ENCODE data around the gene ZNF730. TPM values are rescaled to one million over a fixed set of nuclear protein-coding genes. Genes with fewer than 3 reads are reported as not detected.
A peak's percentile ranks its signal among the peaks of the same experiment; 100 is the strongest.
"Not testable (repeated sequence)": the region's sequence is repeated elsewhere in the genome, so short reads cannot be mapped to it uniquely, and the experiment has no call there.

ZNF730 gene
- not detected in 2 replicates for total RNA-seq (2022)
- Bru-seq, nascent RNA, result not detected
- not detected for BruChase-seq, experiment 1, labeled RNA remaining after a 6-hour chase
- percentile 2 among the genes with signal in this experiment for BruChase-seq, experiment 2, labeled RNA remaining after a 2-hour chase
- long read RNA-seq, result 0 reads

DNA sequence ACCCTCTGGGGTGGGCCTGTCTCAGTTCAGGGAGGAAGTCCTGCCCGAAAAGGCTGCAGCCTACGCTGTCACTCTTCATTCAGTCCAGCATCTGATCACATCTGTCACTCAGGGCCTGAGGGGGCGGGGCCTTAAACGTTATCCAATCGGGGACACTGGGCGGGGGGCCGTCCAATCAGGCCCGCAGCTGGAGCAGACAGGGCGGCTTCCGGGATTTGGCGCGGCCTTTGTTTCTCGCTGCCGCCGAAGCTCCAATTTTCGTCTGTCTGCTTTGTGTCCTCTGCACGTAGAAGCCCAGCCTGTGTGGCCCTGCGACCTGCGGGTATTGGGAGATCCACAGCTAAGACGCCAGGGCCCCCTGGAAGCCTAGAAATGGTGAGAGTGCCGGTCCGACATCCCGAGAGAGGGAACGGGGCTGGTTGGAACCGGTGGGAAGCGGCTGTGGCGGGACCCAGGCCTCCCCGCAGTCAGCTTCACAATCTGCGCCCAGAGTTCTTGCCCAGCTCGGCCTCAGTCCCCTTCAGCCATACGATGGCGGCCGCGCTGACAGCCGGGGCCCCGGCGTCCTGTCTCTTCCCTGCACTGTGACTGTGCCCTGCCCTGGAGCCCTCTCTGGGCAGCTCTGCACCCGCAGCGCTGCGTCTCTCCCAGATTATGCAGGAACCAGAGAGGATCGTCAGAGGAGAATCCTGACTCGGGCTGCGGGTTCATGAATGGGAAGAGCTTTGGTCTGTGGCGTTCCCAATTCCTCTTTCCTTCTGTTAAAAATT, at the start of gene ZNF730:
TSS of gene ZNF730 (plus strand) at position 224 of the 770 bp plus-strand sequence. CDS start at position 373, 149 bp downstream.
- Mint-ChIP-seq H3K4me3 (ENCODE audit: unreplicated experiment) (no peak within 1 kb of the TSS), H3K27me3 (ENCODE audit: insufficient read depth, unreplicated experiment) (no peaks in the 10 kb centered on the region), H3K36me3 (ENCODE audit: insufficient read depth, unreplicated experiment) (no peaks in the 10 kb centered on the region), H3K4me1 (ENCODE audit: insufficient read depth, unreplicated experiment) (no peaks in the 10 kb centered on the region), H3K27ac (ENCODE audit: low read depth, unreplicated experiment) (no peak within 1 kb of the TSS), H3K9me3 (ENCODE audit: unreplicated experiment) (peaks cover 33% of the 10 kb centered on the region)
- ChIA-PET CTCF (no interaction called here), POLR2A (no interaction called here)
- intact Hi-C loops (cut with micrococcal nuclease), result no loop called here
- TF ChIP-seq, protein P1, sequence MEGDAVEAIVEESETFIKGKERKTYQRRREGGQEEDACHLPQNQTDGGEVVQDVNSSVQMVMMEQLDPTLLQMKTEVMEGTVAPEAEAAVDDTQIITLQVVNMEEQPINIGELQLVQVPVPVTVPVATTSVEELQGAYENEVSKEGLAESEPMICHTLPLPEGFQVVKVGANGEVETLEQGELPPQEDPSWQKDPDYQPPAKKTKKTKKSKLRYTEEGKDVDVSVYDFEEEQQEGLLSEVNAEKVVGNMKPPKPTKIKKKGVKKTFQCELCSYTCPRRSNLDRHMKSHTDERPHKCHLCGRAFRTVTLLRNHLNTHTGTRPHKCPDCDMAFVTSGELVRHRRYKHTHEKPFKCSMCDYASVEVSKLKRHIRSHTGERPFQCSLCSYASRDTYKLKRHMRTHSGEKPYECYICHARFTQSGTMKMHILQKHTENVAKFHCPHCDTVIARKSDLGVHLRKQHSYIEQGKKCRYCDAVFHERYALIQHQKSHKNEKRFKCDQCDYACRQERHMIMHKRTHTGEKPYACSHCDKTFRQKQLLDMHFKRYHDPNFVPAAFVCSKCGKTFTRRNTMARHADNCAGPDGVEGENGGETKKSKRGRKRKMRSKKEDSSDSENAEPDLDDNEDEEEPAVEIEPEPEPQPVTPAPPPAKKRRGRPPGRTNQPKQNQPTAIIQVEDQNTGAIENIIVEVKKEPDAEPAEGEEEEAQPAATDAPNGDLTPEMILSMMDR (IDR thresholded peaks at IDR 0.05; ENCODE audit: unreplicated experiment), result no peak
- DNase-seq (ENCODE audit: unreplicated experiment), result no peak
- BruUV-seq (replicated peaks), result no TSS peak

DNA sequence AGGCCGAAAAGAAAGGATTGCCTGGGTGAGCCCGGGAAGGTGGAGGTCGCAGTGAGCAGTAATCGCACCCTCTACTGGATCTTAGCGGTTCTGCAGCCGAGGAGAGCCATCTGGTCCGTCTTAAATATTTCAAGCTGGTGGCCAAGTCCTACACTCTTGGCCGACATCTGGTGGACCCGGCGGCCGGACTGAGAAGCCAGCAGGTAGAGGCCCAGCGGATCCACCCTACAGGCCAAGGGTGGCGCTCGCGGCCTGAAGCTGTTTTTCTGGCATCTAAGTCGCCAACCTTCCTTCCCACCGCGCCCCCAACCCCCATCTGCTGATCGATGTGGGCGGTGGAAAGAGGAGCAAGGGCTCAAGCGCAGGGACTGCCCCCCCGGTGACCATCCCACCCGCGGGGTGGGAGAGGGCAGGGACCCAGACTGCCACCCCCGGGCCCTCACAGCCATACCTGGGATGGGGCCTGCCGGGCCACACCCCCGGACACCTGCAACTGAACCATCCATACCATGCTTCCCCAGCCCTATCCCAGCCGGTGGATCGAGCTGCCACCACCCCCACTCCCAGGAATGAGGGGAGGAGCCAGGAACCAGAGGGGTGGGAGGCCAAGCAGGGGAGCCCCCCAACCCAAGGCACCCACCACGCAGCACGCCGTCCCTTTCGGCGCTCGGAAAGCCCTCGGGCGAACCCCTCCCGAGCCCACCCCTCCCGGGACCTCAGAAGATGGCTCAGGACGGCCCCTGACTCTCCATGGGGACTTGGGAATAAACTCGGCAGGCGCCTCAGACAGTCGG, 46.3 kb upstream of the ZNF730 start:
- BruUV-seq (replicated peaks), result no TSS peak
- POLR2A ChIA-PET, result no interaction called here
- Mint-ChIP-seq H3K9me3 (ENCODE audit: unreplicated experiment) (peaks cover 29% of the 10 kb centered on the region), H3K36me3 (ENCODE audit: insufficient read depth, unreplicated experiment) (no peaks in the 10 kb centered on the region), H3K4me1 (ENCODE audit: insufficient read depth, unreplicated experiment) (no peaks in the 10 kb centered on the region), H3K27me3 (ENCODE audit: insufficient read depth, unreplicated experiment) (no peaks in the 10 kb centered on the region), H3K27ac (ENCODE audit: low read depth, unreplicated experiment) (no peak overlapping the region), H3K4me3 (ENCODE audit: unreplicated experiment) (no peak overlapping the region)
- DNase-seq (ENCODE audit: unreplicated experiment), result no peak
- intact Hi-C loops (cut with micrococcal nuclease), result no loop called here
- TF ChIP-seq, protein P1 (IDR thresholded peaks at IDR 0.05; ENCODE audit: unreplicated experiment), result no peak
- CTCF ChIA-PET, result no interaction called here

DNA sequence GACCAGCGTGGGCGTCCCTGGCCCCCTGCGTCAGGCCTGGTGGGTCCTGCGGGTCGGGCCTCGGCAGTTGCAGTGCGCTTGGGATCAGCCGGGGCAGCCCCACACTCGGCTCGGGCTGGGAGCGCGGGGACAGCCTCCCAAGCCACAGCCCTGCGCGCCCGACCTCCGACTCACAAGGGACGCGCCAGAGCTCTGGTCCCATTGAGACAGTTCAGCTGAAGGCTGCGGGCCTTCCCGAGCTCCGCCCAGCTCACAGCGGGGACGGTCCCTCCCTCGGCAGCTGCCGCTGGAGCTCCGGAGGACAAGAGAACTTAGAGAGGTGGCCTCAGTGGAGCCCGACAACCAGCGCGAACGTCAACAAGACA, 45.7 kb upstream of the ZNF730 start:
- Mint-ChIP-seq H3K4me3 (ENCODE audit: unreplicated experiment) (no peak overlapping the region), H3K27me3 (ENCODE audit: insufficient read depth, unreplicated experiment) (no peaks in the 10 kb centered on the region), H3K36me3 (ENCODE audit: insufficient read depth, unreplicated experiment) (no peaks in the 10 kb centered on the region), H3K27ac (ENCODE audit: low read depth, unreplicated experiment) (no peak overlapping the region), H3K9me3 (ENCODE audit: unreplicated experiment) (peaks cover 23% of the 10 kb centered on the region), H3K4me1 (ENCODE audit: insufficient read depth, unreplicated experiment) (no peaks in the 10 kb centered on the region)
- TF ChIP-seq, protein P1 (IDR thresholded peaks at IDR 0.05; ENCODE audit: unreplicated experiment), result no peak
- no TSS peak for BruUV-seq (replicated peaks)
- DNase-seq (ENCODE audit: unreplicated experiment), result no peak
- CTCF ChIA-PET, result interaction anchor here (0.6 kb wide), 1 partner anchor 305 kb away, joined by 3 read pairs; no protein-coding TSS in a partner anchor
- intact Hi-C loops (cut with micrococcal nuclease), result no loop called here
- POLR2A ChIA-PET, result no interaction called here

DNA sequence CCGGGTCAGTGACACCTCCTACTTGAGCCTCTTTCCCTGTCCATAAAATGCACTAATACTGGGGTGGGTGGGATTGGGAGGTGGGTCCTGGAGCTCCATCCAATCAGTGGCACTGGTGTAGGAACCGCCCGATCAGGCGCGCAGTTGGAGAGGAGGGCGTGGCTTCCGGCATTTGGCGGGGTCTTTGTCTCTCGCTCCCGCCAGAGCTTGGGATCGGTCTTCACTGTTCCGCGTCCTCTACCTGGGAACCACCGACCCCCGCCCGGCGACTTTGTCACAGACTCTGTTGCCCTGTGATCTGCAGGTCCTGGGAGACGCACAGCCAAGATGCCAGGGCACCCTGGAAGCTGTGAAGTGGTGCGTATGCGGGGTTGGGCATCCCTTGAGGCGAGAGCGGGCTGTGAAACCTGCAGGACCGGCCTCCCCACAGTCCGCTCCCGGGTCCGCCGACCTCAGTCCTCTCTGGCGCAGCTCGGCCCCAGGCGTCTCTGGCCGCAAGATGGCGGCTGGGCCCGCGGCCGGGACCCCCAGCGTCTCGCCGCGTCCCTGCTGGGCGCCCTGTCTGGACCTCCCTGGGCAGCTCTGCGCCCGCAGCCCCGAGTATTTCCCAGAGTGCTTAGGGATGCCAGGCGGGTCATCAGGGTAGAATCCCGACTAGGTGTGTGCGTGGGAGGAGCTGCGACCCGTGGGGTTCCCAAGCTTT, 41.6 kb upstream of the ZNF730 start:
- Mint-ChIP-seq H3K27ac (ENCODE audit: low read depth, unreplicated experiment) (no peak overlapping the region), H3K4me1 (ENCODE audit: insufficient read depth, unreplicated experiment) (no peaks in the 10 kb centered on the region), H3K36me3 (ENCODE audit: insufficient read depth, unreplicated experiment) (no peaks in the 10 kb centered on the region), H3K4me3 (ENCODE audit: unreplicated experiment) (no peak overlapping the region), H3K27me3 (ENCODE audit: insufficient read depth, unreplicated experiment) (no peaks in the 10 kb centered on the region), H3K9me3 (ENCODE audit: unreplicated experiment) (peaks cover 21% of the 10 kb centered on the region)
- CTCF ChIA-PET, result no interaction called here
- POLR2A ChIA-PET, result no interaction called here
- intact Hi-C loops (cut with micrococcal nuclease), result no loop called here
- TF ChIP-seq, protein P1 (IDR thresholded peaks at IDR 0.05; ENCODE audit: unreplicated experiment), result no peak
- DNase-seq (ENCODE audit: unreplicated experiment), result no peak
- BruUV-seq (replicated peaks), result no TSS peak

DNA sequence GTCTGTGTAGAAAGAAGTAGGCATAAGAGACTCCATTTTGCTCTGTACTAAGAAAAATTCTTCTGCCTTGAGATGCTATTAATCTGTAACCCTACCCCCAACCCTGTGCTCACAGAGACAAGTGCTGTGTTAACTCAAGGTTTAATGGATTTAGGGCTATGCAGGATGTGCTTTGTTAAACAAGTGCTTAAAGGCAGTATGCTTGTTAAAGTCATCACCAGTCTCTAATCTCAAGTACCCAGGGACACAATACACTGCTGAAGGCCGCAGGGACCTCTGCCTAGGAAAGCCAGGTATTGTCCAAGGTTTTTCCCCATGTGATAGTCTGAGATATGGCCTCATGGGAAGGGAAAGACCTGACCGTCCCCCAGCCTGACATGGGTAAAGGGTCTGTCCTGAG, 39.0 kb upstream of the ZNF730 start:
- H3K9me3 Mint-ChIP-seq (ENCODE audit: unreplicated experiment), result peaks cover 15% of the 10 kb centered on the region
- BruUV-seq (replicated peaks); H3K27me3 Mint-ChIP-seq (ENCODE audit: insufficient read depth, unreplicated experiment); POLR2A ChIA-PET; H3K36me3 Mint-ChIP-seq (ENCODE audit: insufficient read depth, unreplicated experiment); H3K27ac Mint-ChIP-seq (ENCODE audit: low read depth, unreplicated experiment); H3K4me3 Mint-ChIP-seq (ENCODE audit: unreplicated experiment); CTCF ChIA-PET; H3K4me1 Mint-ChIP-seq (ENCODE audit: insufficient read depth, unreplicated experiment); intact Hi-C loops (cut with micrococcal nuclease); DNase-seq (ENCODE audit: unreplicated experiment): not testable (repeated sequence)

Measured in MCF 10A (cell line).